GM23338 (cell line): ENCODE measurements around the gene CAMSAP3. TPM values are rescaled to one million over a fixed set of nuclear protein-coding genes. Genes with fewer than 3 reads are reported as not detected.

ENCODE experiments used
- ATAC-seq: fragments of 200-7000 bp; cut with Tn5 transposase; 3 replicates; pipeline ENCODE4 v1.9.1; 2020
- DNase-seq: peaks from one replicate; pipeline ENCODE4 v3.0.0-alpha.2; 2015; ENCODE audit warnings: low spot score
- H2AFZ ChIP-seq: fragments of 200-600 bp; sonication (generic); 2 replicates; pipeline ENCODE4 v1.8.0; 2016; ENCODE audit warnings: antibody characterized with exemption, mild to moderate bottlenecking, moderate library complexity
- H3F3A ChIP-seq: fragments of 200-600 bp; sonication (generic); replicated peaks from 2 replicates; pipeline ENCODE4 v1.8.0; 2017; ENCODE audit warnings: antibody characterized with exemption, mixed run types, low read depth
- H3K27ac ChIP-seq: fragments of 200-600 bp; sonication (generic); 2 replicates; pipeline ENCODE4 v1.6.1; 2016; ENCODE audit warnings: low read depth
- H3K27me3 ChIP-seq: fragments of 200-600 bp; sonication (generic); 2 replicates; pipeline ENCODE4 v1.8.0; 2016; ENCODE audit warnings: mild to moderate bottlenecking, mixed run types, moderate library complexity; ENCODE audit not compliant: insufficient read depth
- H3K36me3 ChIP-seq: fragments of 200-600 bp; sonication (generic); 2 replicates; pipeline ENCODE4 v1.8.0; 2016; ENCODE audit warnings: mild to moderate bottlenecking; ENCODE audit not compliant: insufficient read depth
- H3K4me1 ChIP-seq: fragments of 200-600 bp; sonication (generic); 2 replicates; pipeline ENCODE4 v1.8.0; 2016; ENCODE audit warnings: mild to moderate bottlenecking, moderate library complexity; ENCODE audit not compliant: insufficient read depth
- H3K4me2 ChIP-seq: fragments of 200-600 bp; sonication (generic); 2 replicates; pipeline ENCODE4 v1.7.1; 2017; ENCODE audit warnings: mixed run types
- H3K4me3 ChIP-seq: fragments of 200-600 bp; sonication (generic); 2 replicates; pipeline ENCODE4 v1.6.1; 2016; ENCODE audit warnings: mixed run types
- H3K79me2 ChIP-seq: fragments of 200-600 bp; sonication (generic); replicated peaks from 2 replicates; pipeline ENCODE4 v1.8.0; 2017; ENCODE audit warnings: mild to moderate bottlenecking; ENCODE audit not compliant: insufficient read depth
- H3K9me2 ChIP-seq: fragments of 200-600 bp; sonication (generic); 2 replicates; pipeline ENCODE4 v1.8.0; 2017; ENCODE audit not compliant: insufficient read depth
- H4K20me1 ChIP-seq: fragments of 200-600 bp; sonication (generic); replicated peaks from 2 replicates; pipeline ENCODE4 v1.8.0; 2017; ENCODE audit warnings: mild to moderate bottlenecking; ENCODE audit not compliant: insufficient read depth
- H3K27ac Mint-ChIP-seq: 2 replicates; pipeline ENCODE4 v1.8.0; 2020; ENCODE audit warnings: inconsistent platforms, mild to moderate bottlenecking, moderate library complexity, mixed read lengths
- H3K27me3 Mint-ChIP-seq: 3 replicates; pipeline ENCODE4 v1.8.0; 2022; ENCODE audit warnings: low read depth, mild to moderate bottlenecking, moderate library complexity, mixed read lengths, inconsistent platforms; ENCODE audit not compliant: insufficient read depth, poor library complexity
- H3K36me3 Mint-ChIP-seq: 3 replicates; pipeline ENCODE4 v1.8.0; 2021; ENCODE audit warnings: low read depth, mild to moderate bottlenecking, inconsistent platforms, moderate library complexity, mixed read lengths
- H3K4me1 Mint-ChIP-seq: 3 replicates; pipeline ENCODE4 v1.8.0; 2020; ENCODE audit warnings: mild to moderate bottlenecking, inconsistent platforms, mixed read lengths
- H3K4me3 Mint-ChIP-seq: 3 replicates; pipeline ENCODE4 v1.8.0; 2021; ENCODE audit warnings: moderate library complexity, mild to moderate bottlenecking, inconsistent platforms, mixed read lengths
- H3K9me3 Mint-ChIP-seq: 3 replicates; pipeline ENCODE4 v1.8.0; 2020; ENCODE audit warnings: moderate library complexity, mild to moderate bottlenecking, inconsistent platforms, mixed read lengths
- CREB1 ChIP-seq: fragments of 250-450 bp; sonication (Bioruptor Pico); IDR thresholded peaks from 2 replicates; pipeline ENCODE4 v1.5.0; 2020; ENCODE audit warnings: low read depth, mild to moderate bottlenecking, moderate library complexity
- CTCF ChIP-seq, 2 experiments: fragments of 200-600 bp in 1 of 2; sonication (generic) in 1 of 2; conservative IDR thresholded peaks; 2 replicates each; pipeline versions ENCODE4 v1.5.1 to v1.6.1; 2016 to 2017; ENCODE audit warnings: antibody characterized with exemption in 2 of 2, low read depth in 2 of 2, mild to moderate bottlenecking in 2 of 2, moderate library complexity in 1 of 2
- ETS1 ChIP-seq: IDR thresholded peaks from 2 replicates; pipeline ENCODE4 v1.6.1; 2016; ENCODE audit warnings: antibody characterized with exemption
- EZH2 ChIP-seq: fragments of 200-600 bp; sonication (generic); IDR thresholded peaks from one replicate; pipeline ENCODE4 v1.8.0; 2017; ENCODE audit warnings: antibody characterized with exemption, mild to moderate bottlenecking, low read depth; ENCODE audit not compliant: unreplicated experiment
- EZH2phosphoT487 ChIP-seq: fragments of 200-600 bp; sonication (generic); IDR thresholded peaks from one replicate; pipeline ENCODE4 v1.8.1; 2018; ENCODE audit warnings: antibody characterized with exemption; ENCODE audit not compliant: unreplicated experiment
- JUNB ChIP-seq: IDR thresholded peaks from one replicate; pipeline ENCODE4 v1.6.1; 2016; ENCODE audit warnings: antibody characterized with exemption; ENCODE audit not compliant: unreplicated experiment
- NANOG ChIP-seq: IDR thresholded peaks from 2 replicates; pipeline ENCODE4 v1.6.1; 2016; ENCODE audit warnings: antibody characterized with exemption, borderline replicate concordance
- POLR2AphosphoS5 ChIP-seq: IDR thresholded peaks from 2 replicates; pipeline ENCODE4 v1.6.1; 2016; ENCODE audit warnings: antibody characterized with exemption, low read depth
- REST ChIP-seq: IDR thresholded peaks from one replicate; pipeline ENCODE4 v1.6.1; 2018; ENCODE audit warnings: antibody characterized with exemption; ENCODE audit not compliant: unreplicated experiment
- STAT1 ChIP-seq: IDR thresholded peaks from one replicate; pipeline ENCODE4 v1.6.1; 2016; ENCODE audit warnings: antibody characterized with exemption; ENCODE audit not compliant: unreplicated experiment
- ZNF114 ChIP-seq: fragments of 250-450 bp; sonication (Bioruptor Pico); IDR thresholded peaks from 2 replicates; pipeline ENCODE4 v1.5.0; 2020; ENCODE audit warnings: mild to moderate bottlenecking, moderate library complexity
- ZNF331 ChIP-seq: fragments of 250-450 bp; sonication (Bioruptor Pico); IDR thresholded peaks from 2 replicates; pipeline ENCODE4 v1.5.0; 2020; ENCODE audit warnings: low read depth, mild to moderate bottlenecking, moderate library complexity
- long read RNA-seq: library from polyadenylated mRNA; unstranded; transcript quantifications from one replicate; pipeline ENCODE4 v2.0.0, GENCODE V29; 2020; ENCODE audit not compliant: unreplicated experiment
- polyA plus RNA-seq: library from polyadenylated mRNA; unstranded; fragments of >200 nt; fragmentation: Nextera tagmentation; extraction: Ambion mirVana; gene quantifications from 2 replicates; pipeline ENCODE4 v1.2.1, GENCODE V29; 2016
- total RNA-seq: library from RNA; depleted of rRNA; stranded (reverse); fragments of >200 nt; shearing (Covaris generic); gene quantifications from 2 replicates; pipeline ENCODE4 v1.2.3, GENCODE V29; 2014; rRNA removed

Gene CAMSAP3
- total RNA-seq: 29.9 and 32.2 TPM in 2 replicates
- 6.4 and 10.2 TPM in 2 replicates for polyA plus RNA-seq
- long read RNA-seq, partial matches to known transcripts: 2 of 2 reads
- long read RNA-seq, other reads (novel, unspliced or antisense): 0 of 2 reads

DNA sequence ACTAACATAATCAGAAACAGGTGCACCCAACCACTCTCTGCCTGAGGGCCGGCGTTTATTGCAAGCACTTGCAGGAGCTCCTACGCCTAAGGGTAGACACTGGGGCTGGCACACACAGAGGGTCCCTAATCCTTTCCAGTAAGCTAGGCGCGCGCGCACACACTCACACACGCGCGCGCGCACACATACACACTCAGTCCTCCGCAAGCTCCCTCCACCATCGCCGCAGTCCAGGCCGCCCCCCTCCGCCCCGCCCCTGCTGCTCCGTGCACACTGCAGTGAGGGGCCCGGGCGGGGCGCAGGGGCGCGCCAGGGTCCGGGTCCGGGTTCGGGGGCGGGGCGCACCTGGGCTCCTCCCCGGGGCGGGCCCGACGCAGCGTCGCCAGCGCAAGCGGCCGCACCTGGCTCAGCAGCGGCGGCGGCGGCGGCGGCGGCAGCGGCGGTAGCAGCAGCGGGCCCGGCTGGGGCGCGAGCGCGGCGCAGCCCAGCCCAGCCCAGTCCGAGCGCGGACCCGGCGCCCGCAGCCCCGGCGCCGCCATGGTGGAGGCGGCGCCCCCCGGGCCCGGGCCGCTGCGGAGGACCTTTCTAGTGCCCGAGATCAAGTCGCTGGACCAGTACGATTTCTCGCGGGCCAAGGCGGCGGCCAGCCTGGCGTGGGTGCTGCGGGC, at the start of gene CAMSAP3:
Gene CAMSAP3 (plus strand): TSS at position 398 of the 668 bp plus-strand sequence. CDS start 140 bp downstream, at position 538.
- H4K20me1 ChIP-seq: peaks cover 15% of the 10 kb centered on the region; the same call in 1 of the 2 replicates
- no peaks in the 10 kb centered on the region for H3K36me3 ChIP-seq
- peaks cover 17% of the 10 kb centered on the region for H3K79me2 ChIP-seq
- peaks cover 6% of the 10 kb centered on the region; the same call in 1 of the 2 replicates for H3K27me3 ChIP-seq
- TF ChIP-seq REST: no peak
- TF ChIP-seq ZNF331: no peak
- no peak for TF ChIP-seq STAT1
- TF ChIP-seq EZH2phosphoT487: no peak
- TF ChIP-seq EZH2: no peak
- TF ChIP-seq JUNB: no peak
- 0 out of 2 replicates have a peak, but pooled peaks have one; percentile 40 for TF ChIP-seq POLR2AphosphoS5
- TF ChIP-seq CREB1: peak; percentile 47; the same call in 1 of the 2 replicates
- TF ChIP-seq NANOG: no peak
- no peak for TF ChIP-seq ETS1
- no peaks in the 10 kb centered on the region for H3K9me2 ChIP-seq
- ATAC-seq: peak; percentile 93
- H3K27ac ChIP-seq: no peak within 1 kb of the TSS
- H3F3A ChIP-seq: 0 out of 2 replicates have a peak, but pooled peaks cover 2% of the 10 kb centered on the region
- peaks cover 9% of the 10 kb centered on the region for H3K4me1 ChIP-seq
- H2AFZ ChIP-seq: peak within 1 kb of the TSS; percentile 93
- Mint-ChIP-seq H3K4me1 (peaks cover 16% of the 10 kb centered on the region), H3K36me3 (peaks cover 9% of the 10 kb centered on the region; the same call in 2 of the 3 replicates), H3K27me3 (peaks cover 12% of the 10 kb centered on the region), H3K4me3 (peak within 1 kb of the TSS; percentile 76), H3K27ac (no peak within 1 kb of the TSS), H3K9me3 (no peaks in the 10 kb centered on the region)
- H3K4me3 ChIP-seq: peak within 1 kb of the TSS; percentile 87
- peak; percentile 89 for DNase-seq
- peak within 1 kb of the TSS; percentile 96 for H3K4me2 ChIP-seq

DNA sequence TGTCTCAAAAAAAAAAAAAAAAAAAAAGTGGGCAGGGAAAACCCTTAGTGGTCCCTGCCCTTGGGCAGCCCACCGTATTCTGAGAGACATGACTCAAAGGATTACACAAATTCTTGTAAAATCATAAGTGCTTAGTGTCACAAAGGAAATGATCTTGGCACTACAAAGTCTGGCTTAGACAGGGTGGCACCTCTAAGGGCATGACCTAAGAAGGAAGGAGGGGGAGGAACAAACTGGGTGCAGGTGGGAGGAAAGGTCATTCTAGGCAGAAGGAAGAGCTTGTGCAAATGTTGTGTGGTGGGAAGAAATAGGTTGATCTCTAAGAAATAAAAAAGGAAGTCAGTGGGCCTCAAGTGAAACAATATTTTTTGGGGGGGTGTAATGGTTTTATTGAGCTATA, 49.8 kb upstream of the CAMSAP3 start:
- H3K27me3 Mint-ChIP-seq: peaks cover 7% of the 10 kb centered on the region
- no peak overlapping the region for H2AFZ ChIP-seq
- no peaks in the 10 kb centered on the region for H3K9me3 Mint-ChIP-seq
- TF ChIP-seq POLR2AphosphoS5 (no peak), REST (no peak), ETS1 (no peak), ZNF114 (no peak), JUNB (no peak), CTCF (conservative IDR thresholded peaks at IDR 0.05; ENCODE audit: low read depth in 2 of 2) (no peak)

More for the DNA sequence above, 49.8 kb upstream of the CAMSAP3 start:
- Histone ChIP-seq H3K4me3 (no peak overlapping the region), H3K9me2 (no peaks in the 10 kb centered on the region), H3K79me2 (no peaks in the 10 kb centered on the region), H3K27ac (no peak overlapping the region), H3K27me3 (no peaks in the 10 kb centered on the region), H3K4me2 (no peak overlapping the region), H4K20me1 (no peaks in the 10 kb centered on the region), H3F3A (no peaks in the 10 kb centered on the region), H3K4me1 (peaks cover 3% of the 10 kb centered on the region; the same call in 1 of the 2 replicates), H3K36me3 (no peaks in the 10 kb centered on the region)
- H3K27ac Mint-ChIP-seq: no peak overlapping the region
- H3K4me3 Mint-ChIP-seq: no peak overlapping the region
- DNase-seq: no peak
- H3K4me1 Mint-ChIP-seq: no peaks in the 10 kb centered on the region
- no peak for ATAC-seq
- H3K36me3 Mint-ChIP-seq: peaks cover 12% of the 10 kb centered on the region
